Hepatocyte (in vitro differentiated cells): ENCODE results near the gene IER5. TPM values are rescaled to one million over a fixed set of nuclear protein-coding genes. Genes with fewer than 3 reads are reported as not detected.

Experiments used
- DNase-seq: peaks from one replicate; pipeline ENCODE4 v3.0.0-alpha.2; 2016; ENCODE audit warnings: low spot score
- H2AFZ ChIP-seq: fragments of 200-600 bp; sonication (generic); 2 replicates; pipeline ENCODE4 v1.6.0; 2016; ENCODE audit warnings: antibody characterized with exemption, mild to moderate bottlenecking
- H3K27ac ChIP-seq: fragments of 200-600 bp; sonication (generic); 2 replicates; pipeline ENCODE4 v1.5.1; 2016; ENCODE audit warnings: mild to moderate bottlenecking
- H3K27me3 ChIP-seq: fragments of 200-600 bp; sonication (generic); 2 replicates; pipeline ENCODE4 v1.6.1; 2016
- H3K36me3 ChIP-seq: fragments of 200-600 bp; sonication (generic); replicated peaks from 2 replicates; pipeline ENCODE4 v1.5.1; 2016; ENCODE audit warnings: low read depth; ENCODE audit not compliant: insufficient read depth
- H3K4me1 ChIP-seq: fragments of 200-600 bp; sonication (generic); 2 replicates; pipeline ENCODE4 v1.5.1; 2016; ENCODE audit warnings: mild to moderate bottlenecking, moderate library complexity; ENCODE audit not compliant: insufficient read depth
- H3K4me2 ChIP-seq: fragments of 200-600 bp; sonication (generic); 2 replicates; pipeline ENCODE4 v1.6.0; 2016
- H3K4me3 ChIP-seq: fragments of 200-600 bp; sonication (generic); 2 replicates; pipeline ENCODE4 v1.5.1; 2016; ENCODE audit warnings: mild to moderate bottlenecking
- H3K79me2 ChIP-seq: fragments of 200-600 bp; sonication (generic); 2 replicates; pipeline ENCODE4 v1.6.0; 2017; ENCODE audit warnings: mild to moderate bottlenecking
- H3K9me2 ChIP-seq: fragments of 200-600 bp; sonication (generic); replicated peaks from 2 replicates; pipeline ENCODE4 v1.6.0; 2017; ENCODE audit warnings: mild to moderate bottlenecking; ENCODE audit not compliant: insufficient read depth
- H3K9me3 ChIP-seq: fragments of 200-600 bp; sonication (generic); 2 replicates; pipeline ENCODE4 v1.5.1; 2016; ENCODE audit warnings: low read depth, mild to moderate bottlenecking
- H4K20me1 ChIP-seq: fragments of 200-600 bp; sonication (generic); 2 replicates; pipeline ENCODE4 v1.6.0; 2016; ENCODE audit warnings: mild to moderate bottlenecking; ENCODE audit not compliant: insufficient read depth, poor library complexity, severe bottlenecking
- CTCF ChIP-seq: fragments of 200-600 bp; sonication (generic); IDR thresholded peaks from 2 replicates; pipeline ENCODE4 v1.5.1; 2016; ENCODE audit warnings: antibody characterized with exemption, mild to moderate bottlenecking; ENCODE audit not compliant: poor library complexity
- EZH2 ChIP-seq: fragments of 200-600 bp; sonication (generic); IDR thresholded peaks from 2 replicates; pipeline ENCODE4 v1.6.1; 2016; ENCODE audit warnings: antibody characterized with exemption, mild to moderate bottlenecking, borderline replicate concordance
- EZH2phosphoT487 ChIP-seq: fragments of 200-600 bp; sonication (generic); IDR thresholded peaks from one replicate; pipeline ENCODE4 v1.6.1; 2018; ENCODE audit warnings: antibody characterized with exemption, mild to moderate bottlenecking, low read depth, moderate library complexity; ENCODE audit not compliant: unreplicated experiment, severe bottlenecking
- WGBS: methylation state at CpG from one replicate; pipeline ENCODE4 v1.1.6; 2016; ENCODE audit warnings: low lambda C conversion rate; ENCODE audit errors: missing lambda C conversion rate; 5-methylcytosine and 5-hydroxymethylcytosine counted together
- polyA plus RNA-seq: library from polyadenylated mRNA; unstranded; fragments of >200 nt; fragmentation: Nextera tagmentation; extraction: Ambion mirVana; gene quantifications from 2 replicates; pipeline ENCODE4 v1.2.1, GENCODE V29; 2016
- total RNA-seq: library from RNA; depleted of rRNA; stranded (reverse); fragments of >200 nt; gene quantifications from 2 replicates; pipeline ENCODE4 v1.2.3, GENCODE V29; 2014

IER5 gene
- total and polyA plus RNA-seq, 2 experiments from 2014 or later: 16.6 to 23.1 TPM

GRCh38 chr1:181099152-181100014, 10.9 kb downstream of the IER5 start:
- H3K27ac ChIP-seq: peak overlapping the region; percentile 64
- TF ChIP-seq EZH2phosphoT487 (no peak), CTCF (no peak), EZH2 (no peak)
- no peaks in the 10 kb centered on the region for H3K9me3 ChIP-seq
- no peaks in the 10 kb centered on the region for H3K36me3 ChIP-seq
- H2AFZ ChIP-seq: no peak overlapping the region
- no peaks in the 10 kb centered on the region for H3K27me3 ChIP-seq
- H3K4me2 ChIP-seq: peak overlapping the region; percentile 26
- DNase-seq: peak; percentile 47
- 26% methylated on average over 11 of the region's 11 CpGs for WGBS
- H3K4me3 ChIP-seq: no peak overlapping the region
- H3K9me2 ChIP-seq: no peaks in the 10 kb centered on the region
- H4K20me1 ChIP-seq: no peaks in the 10 kb centered on the region
- H3K4me1 ChIP-seq: peaks cover 68% of the 10 kb centered on the region
- peaks cover 5% of the 10 kb centered on the region for H3K79me2 ChIP-seq

- H3K4me2 ChIP-seq: peak overlapping the region; percentile 26
- peak overlapping the region; percentile 64 for H3K27ac ChIP-seq
- H2AFZ ChIP-seq: no peak overlapping the region
- no peaks in the 10 kb centered on the region for H3K9me3 ChIP-seq
- H4K20me1 ChIP-seq: no peaks in the 10 kb centered on the region
- peaks cover 4% of the 10 kb centered on the region for H3K79me2 ChIP-seq
- peaks cover 69% of the 10 kb centered on the region for H3K4me1 ChIP-seq
- no peak for TF ChIP-seq CTCF
- TF ChIP-seq EZH2phosphoT487: no peak
- TF ChIP-seq EZH2: no peak
- no peak overlapping the region for H3K4me3 ChIP-seq
- H3K27me3 ChIP-seq: no peaks in the 10 kb centered on the region
- no peaks in the 10 kb centered on the region for H3K9me2 ChIP-seq
- 21% methylated on average over 10 of the region's 10 CpGs for WGBS
- no peak for DNase-seq
- no peaks in the 10 kb centered on the region for H3K36me3 ChIP-seq
These were observed 11.8 kb downstream of the IER5 start for GRCh38 chr1:181100015-181100905.

- peaks cover 66% of the 10 kb centered on the region for H3K4me1 ChIP-seq
- WGBS: 73% methylated on average over 4 of the region's 4 CpGs
- no peaks in the 10 kb centered on the region for H3K9me2 ChIP-seq
- peaks cover 4% of the 10 kb centered on the region for H3K79me2 ChIP-seq
- H3K9me3 ChIP-seq: no peaks in the 10 kb centered on the region
- no peak for TF ChIP-seq EZH2
- TF ChIP-seq EZH2phosphoT487: no peak
- no peak for TF ChIP-seq CTCF
- peak overlapping the region; percentile 64 for H3K27ac ChIP-seq
- H3K36me3 ChIP-seq: no peaks in the 10 kb centered on the region
- no peak overlapping the region for H3K4me3 ChIP-seq
- H4K20me1 ChIP-seq: no peaks in the 10 kb centered on the region
- H2AFZ ChIP-seq: no peak overlapping the region
- no peak for DNase-seq
- H3K4me2 ChIP-seq: peak overlapping the region; percentile 26
- no peaks in the 10 kb centered on the region for H3K27me3 ChIP-seq
These were observed 12.4 kb downstream of the IER5 start for GRCh38 chr1:181100934-181101333.
